ENCODE results near the gene HBP1.

HBP1 gene

DNA sequence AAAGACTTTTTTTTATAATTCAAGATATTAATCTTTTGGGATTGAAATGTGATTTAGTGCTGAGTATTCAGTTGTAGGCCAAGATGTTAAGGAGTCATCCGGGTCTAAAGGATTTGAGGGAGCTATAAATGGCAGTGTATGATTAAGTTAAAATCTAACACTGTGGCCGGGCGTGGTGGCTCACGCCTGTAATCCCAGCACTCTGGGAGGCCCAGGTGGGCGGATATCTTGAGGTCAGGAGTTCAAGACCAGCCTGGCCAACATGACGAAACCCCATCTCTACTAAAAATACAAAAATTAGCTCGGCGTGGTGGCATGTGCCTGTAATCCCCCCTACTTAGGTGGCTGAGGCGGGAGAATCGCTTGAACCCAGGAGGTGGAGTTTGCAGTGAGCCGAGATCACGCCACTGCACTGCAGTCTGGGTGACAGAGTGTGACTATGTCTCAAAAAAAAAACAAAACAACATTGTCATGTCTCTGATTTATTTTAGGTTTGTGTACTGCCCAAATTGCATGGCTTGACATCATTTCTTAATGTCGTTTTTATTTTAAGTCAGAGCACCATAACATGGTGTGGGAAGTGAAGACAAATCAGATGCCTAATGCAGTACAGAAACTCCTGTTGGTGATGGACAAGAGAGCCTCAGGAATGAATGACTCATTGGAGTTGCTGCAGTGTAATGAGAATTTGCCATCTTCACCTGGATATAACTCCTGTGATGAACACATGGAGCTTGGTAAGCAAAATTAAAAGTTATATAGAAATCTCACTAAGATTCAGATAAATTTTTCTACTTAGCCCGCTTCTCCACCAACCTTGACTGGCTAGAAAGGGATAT, 10.7 kb downstream of the HBP1 start:
- in situ Hi-C loops (cut with HindIII; ENCODE audit: low sequenced_read_pairs) = no loop called here
- no peak overlapping the region for H3K4me3 ChIP-seq (ENCODE audit: low read depth, low read length)
- TF ChIP-seq, protein P1, sequence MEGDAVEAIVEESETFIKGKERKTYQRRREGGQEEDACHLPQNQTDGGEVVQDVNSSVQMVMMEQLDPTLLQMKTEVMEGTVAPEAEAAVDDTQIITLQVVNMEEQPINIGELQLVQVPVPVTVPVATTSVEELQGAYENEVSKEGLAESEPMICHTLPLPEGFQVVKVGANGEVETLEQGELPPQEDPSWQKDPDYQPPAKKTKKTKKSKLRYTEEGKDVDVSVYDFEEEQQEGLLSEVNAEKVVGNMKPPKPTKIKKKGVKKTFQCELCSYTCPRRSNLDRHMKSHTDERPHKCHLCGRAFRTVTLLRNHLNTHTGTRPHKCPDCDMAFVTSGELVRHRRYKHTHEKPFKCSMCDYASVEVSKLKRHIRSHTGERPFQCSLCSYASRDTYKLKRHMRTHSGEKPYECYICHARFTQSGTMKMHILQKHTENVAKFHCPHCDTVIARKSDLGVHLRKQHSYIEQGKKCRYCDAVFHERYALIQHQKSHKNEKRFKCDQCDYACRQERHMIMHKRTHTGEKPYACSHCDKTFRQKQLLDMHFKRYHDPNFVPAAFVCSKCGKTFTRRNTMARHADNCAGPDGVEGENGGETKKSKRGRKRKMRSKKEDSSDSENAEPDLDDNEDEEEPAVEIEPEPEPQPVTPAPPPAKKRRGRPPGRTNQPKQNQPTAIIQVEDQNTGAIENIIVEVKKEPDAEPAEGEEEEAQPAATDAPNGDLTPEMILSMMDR (IDR thresholded peaks at IDR 0.05; ENCODE audit: low read depth, low read length) = no peak
- peak; percentile 18 for DNase-seq (ENCODE audit: low read depth, low spot score)

DNA sequence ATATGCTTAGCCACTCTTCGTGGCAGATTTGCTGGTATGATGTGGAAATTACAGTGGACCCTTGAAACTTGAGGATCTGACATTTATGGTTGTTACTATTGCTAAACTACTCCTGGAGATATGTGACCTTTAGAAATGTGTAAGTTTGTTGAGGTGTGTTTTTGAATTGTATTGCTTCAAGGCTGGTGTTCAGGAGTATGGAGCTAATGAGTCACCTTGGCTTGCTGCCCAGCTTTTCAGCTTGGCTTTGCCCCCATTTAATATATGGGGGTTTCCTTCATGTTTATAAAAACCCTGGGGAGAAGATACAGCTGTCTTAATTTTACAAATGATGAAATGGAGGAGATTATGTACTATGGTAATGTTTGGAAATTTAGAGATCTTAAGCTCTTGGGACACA, 11.6 kb downstream of the HBP1 start:
- DNase-seq (ENCODE audit: low read depth, low spot score) = peak; percentile 71
- in situ Hi-C loops (cut with HindIII; ENCODE audit: low sequenced_read_pairs) = no loop called here
- TF ChIP-seq, protein P1 (IDR thresholded peaks at IDR 0.05; ENCODE audit: low read depth, low read length) = no peak
- no peak overlapping the region for H3K4me3 ChIP-seq (ENCODE audit: low read depth, low read length)

DNA sequence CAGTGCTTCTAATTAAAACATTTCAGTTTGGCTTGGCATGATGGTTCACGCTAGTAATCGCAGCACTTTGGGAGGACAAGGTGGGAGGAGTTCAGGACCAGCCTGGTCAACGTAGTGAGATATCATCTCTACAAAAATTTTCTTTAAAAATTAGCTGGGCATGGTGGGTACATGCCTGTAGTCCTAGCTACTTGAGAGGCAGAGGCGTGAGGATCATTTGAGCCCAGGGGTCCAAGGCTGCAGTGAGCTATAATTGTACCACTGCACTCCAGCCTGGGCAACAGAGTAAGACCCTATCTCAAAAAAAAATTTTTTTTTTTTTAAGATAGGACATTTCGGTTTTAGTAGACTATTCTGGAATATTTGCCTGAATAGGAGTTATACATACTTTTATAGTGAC, 12.4 kb downstream of the HBP1 start:
- no peak for DNase-seq (ENCODE audit: low read depth, low spot score)
- TF ChIP-seq, protein P1 (IDR thresholded peaks at IDR 0.05; ENCODE audit: low read depth, low read length) = no peak
- in situ Hi-C loops (cut with HindIII; ENCODE audit: low sequenced_read_pairs) = no loop called here
- H3K4me3 ChIP-seq (ENCODE audit: low read depth, low read length) = no peak overlapping the region

DNA sequence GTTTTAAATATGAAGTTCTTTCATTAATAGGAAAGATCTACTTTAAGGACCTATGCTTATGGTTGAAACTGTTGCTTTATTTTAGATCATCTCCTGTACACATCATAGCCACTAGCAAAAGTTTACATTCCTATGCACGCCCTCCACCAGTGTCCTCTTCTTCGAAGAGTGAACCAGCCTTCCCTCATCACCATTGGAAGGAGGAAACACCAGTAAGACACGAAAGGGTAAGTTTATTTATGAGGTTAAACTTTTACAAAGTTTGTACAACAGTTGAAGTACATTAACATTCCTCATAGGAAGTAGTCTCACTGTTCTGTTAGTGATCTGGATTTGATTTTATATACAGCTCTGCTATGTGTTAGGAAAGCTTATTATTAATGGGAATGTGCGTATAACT, 16.9 kb downstream of the HBP1 start:
- in situ Hi-C loops (cut with HindIII; ENCODE audit: low sequenced_read_pairs) = no loop called here
- TF ChIP-seq, protein P1 (IDR thresholded peaks at IDR 0.05; ENCODE audit: low read depth, low read length) = no peak
- DNase-seq (ENCODE audit: low read depth, low spot score) = no peak
- H3K4me3 ChIP-seq (ENCODE audit: low read depth, low read length) = no peak overlapping the region

DNA sequence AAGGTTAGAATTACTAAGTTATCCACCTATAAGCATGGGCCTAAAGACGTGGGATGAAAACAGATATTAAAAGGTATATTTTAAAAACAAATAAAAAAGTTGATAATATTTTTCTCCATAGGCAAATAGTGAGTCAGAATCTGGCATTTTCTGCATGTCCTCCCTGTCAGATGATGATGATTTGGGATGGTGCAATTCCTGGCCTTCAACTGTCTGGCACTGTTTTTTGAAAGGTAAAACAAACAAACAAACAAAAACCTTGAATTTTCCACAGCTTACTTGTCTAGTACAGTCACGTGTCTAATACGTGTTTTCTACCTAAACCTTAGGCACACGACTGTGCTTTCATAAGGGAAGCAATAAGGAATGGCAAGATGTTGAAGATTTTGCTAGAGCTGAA, 17.4 kb downstream of the HBP1 start:
- no peak for DNase-seq (ENCODE audit: low read depth, low spot score)
- TF ChIP-seq, protein P1 (IDR thresholded peaks at IDR 0.05; ENCODE audit: low read depth, low read length) = no peak
- no peak overlapping the region for H3K4me3 ChIP-seq (ENCODE audit: low read depth, low read length)
- in situ Hi-C loops (cut with HindIII; ENCODE audit: low sequenced_read_pairs) = no loop called here

DNA sequence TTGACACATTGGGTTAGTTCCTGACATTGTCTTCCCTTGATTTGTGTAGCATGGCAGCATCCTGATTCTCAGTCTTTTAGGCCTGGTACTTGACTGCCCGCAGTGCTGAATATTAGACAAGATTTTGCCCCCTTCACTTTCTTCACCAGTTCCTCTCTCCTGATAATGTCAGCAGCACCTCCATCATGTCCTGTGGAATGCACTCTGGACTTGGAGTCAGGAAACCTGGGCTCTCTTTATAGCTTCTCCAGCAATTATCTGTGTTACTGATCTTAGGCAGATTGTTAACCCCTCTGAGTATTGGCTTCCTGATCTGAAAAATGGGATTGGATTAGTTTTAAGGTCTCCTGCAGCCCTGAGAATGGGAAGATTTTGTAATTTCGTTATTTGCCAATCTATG, 19.0 kb downstream of the HBP1 start:
- no peak for DNase-seq (ENCODE audit: low read depth, low spot score)
- no peak overlapping the region for H3K4me3 ChIP-seq (ENCODE audit: low read depth, low read length)
- in situ Hi-C loops (cut with HindIII; ENCODE audit: low sequenced_read_pairs) = no loop called here
- TF ChIP-seq, protein P1 (IDR thresholded peaks at IDR 0.05; ENCODE audit: low read depth, low read length) = no peak
